ENCODE data around the gene LEFTY1. TPM values are rescaled to one million over a fixed set of nuclear protein-coding genes. Genes with fewer than 3 reads are reported as not detected.

The LEFTY1 gene
- total RNA-seq, 1 donor from 2014 or later, result 0.99 TPM

DNA sequence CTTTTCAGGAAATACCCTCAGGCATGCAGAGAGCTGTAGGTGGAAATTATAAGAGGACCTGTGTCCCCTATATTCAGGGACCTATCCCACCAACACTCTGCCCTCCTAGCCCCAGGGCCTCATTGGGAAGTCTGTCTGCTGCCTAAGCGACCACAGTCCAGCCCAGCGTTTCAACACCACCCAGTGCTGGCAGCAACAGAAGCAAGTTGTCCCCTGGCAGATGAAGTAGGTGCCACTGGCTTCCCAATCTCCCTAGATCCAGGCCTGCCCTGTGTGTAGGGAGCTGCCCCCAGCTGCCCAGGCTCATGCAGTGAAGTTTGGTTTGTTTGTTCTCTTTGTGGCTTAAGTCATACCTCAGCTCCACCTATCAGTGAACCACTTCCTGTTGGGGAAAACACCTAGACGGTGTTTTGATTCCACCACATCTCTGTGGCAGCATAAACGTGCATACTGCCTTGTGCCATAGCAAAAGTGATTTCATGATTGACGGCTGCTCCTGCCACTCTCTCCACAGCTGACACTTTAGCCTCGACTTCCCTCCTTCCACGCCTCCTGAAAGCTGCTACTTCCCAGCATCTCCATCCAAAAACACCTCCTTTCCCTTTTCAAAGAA is 8.1 kb upstream of the LEFTY1 start:
- H3K4me3 Mint-ChIP-seq (ENCODE audit: unreplicated experiment), result no peak overlapping the region
- no peak for DNase-seq (ENCODE audit: low spot score)
- H3K9me3 Mint-ChIP-seq (ENCODE audit: low read depth), result no peaks in the 10 kb centered on the region

DNA sequence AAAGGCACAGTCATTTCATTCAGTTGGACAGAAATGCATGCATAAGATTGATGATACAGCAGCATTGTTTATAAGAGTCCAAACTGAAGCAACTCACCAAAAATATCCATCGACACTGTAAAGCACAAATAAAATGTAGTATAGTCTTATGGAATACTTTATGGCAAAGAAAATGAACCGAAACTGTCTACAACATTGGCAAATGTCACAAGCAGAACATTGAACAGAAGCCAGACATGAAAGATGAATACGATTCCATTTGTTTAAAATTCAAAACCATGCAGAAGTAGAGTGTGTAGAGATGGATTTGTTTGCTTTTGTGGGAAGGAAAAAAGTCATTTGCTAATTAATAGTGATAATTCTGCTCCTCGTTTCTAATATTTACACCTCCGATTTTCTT is 7.5 kb upstream of the LEFTY1 start:
- Mint-ChIP-seq H3K4me3 (ENCODE audit: unreplicated experiment) (no peak overlapping the region), H3K27ac (ENCODE audit: unreplicated experiment) (no peak overlapping the region)

More for the DNA sequence above, 8.1 kb upstream of the LEFTY1 start:
- TF ChIP-seq, protein P1, sequence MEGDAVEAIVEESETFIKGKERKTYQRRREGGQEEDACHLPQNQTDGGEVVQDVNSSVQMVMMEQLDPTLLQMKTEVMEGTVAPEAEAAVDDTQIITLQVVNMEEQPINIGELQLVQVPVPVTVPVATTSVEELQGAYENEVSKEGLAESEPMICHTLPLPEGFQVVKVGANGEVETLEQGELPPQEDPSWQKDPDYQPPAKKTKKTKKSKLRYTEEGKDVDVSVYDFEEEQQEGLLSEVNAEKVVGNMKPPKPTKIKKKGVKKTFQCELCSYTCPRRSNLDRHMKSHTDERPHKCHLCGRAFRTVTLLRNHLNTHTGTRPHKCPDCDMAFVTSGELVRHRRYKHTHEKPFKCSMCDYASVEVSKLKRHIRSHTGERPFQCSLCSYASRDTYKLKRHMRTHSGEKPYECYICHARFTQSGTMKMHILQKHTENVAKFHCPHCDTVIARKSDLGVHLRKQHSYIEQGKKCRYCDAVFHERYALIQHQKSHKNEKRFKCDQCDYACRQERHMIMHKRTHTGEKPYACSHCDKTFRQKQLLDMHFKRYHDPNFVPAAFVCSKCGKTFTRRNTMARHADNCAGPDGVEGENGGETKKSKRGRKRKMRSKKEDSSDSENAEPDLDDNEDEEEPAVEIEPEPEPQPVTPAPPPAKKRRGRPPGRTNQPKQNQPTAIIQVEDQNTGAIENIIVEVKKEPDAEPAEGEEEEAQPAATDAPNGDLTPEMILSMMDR (IDR thresholded peaks at IDR 0.05), result no peak
- Mint-ChIP-seq H3K27ac (ENCODE audit: unreplicated experiment) (no peak overlapping the region), H3K36me3 (ENCODE audit: low read depth) (no peaks in the 10 kb centered on the region), H3K27me3 (ENCODE audit: low read depth) (no peaks in the 10 kb centered on the region), H3K4me1 (ENCODE audit: low read depth) (no peaks in the 10 kb centered on the region)

DNA sequence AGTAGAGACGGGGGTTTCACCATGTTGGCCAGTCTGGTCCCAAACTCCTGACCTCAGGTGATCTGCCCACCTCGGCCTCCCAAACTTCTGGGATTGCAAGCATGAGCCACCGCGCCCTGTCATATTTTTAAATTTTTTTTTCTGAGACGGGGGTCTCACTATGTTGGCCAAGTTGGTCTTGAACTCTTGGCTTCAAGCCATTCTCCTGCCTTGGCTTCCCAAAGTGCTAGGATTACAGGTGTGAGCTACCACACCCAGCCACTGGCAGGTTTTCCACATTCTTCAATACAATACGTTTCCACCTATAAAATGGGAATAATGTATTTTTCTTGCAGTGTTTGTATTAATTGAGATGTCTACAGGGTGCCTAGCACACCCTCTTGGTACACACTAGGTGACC is 3.4 kb upstream of the LEFTY1 start:
- no peak for DNase-seq (ENCODE audit: low spot score)
- Mint-ChIP-seq H3K9me3 (ENCODE audit: low read depth) (no peaks in the 10 kb centered on the region), H3K4me1 (ENCODE audit: low read depth) (no peaks in the 10 kb centered on the region), H3K4me3 (ENCODE audit: unreplicated experiment) (no peak overlapping the region), H3K27me3 (ENCODE audit: low read depth) (no peaks in the 10 kb centered on the region), H3K36me3 (ENCODE audit: low read depth) (no peaks in the 10 kb centered on the region), H3K27ac (ENCODE audit: unreplicated experiment) (no peak overlapping the region)
- TF ChIP-seq, protein P1 (IDR thresholded peaks at IDR 0.05), result no peak

More for the DNA sequence above, 7.5 kb upstream of the LEFTY1 start:
- H3K4me1 Mint-ChIP-seq (ENCODE audit: low read depth), result no peaks in the 10 kb centered on the region
- no peaks in the 10 kb centered on the region for H3K27me3 Mint-ChIP-seq (ENCODE audit: low read depth)
- H3K36me3 Mint-ChIP-seq (ENCODE audit: low read depth), result no peaks in the 10 kb centered on the region
- TF ChIP-seq, protein P1 (IDR thresholded peaks at IDR 0.05), result no peak
- no peaks in the 10 kb centered on the region for H3K9me3 Mint-ChIP-seq (ENCODE audit: low read depth)
- no peak for DNase-seq (ENCODE audit: low spot score)

DNA sequence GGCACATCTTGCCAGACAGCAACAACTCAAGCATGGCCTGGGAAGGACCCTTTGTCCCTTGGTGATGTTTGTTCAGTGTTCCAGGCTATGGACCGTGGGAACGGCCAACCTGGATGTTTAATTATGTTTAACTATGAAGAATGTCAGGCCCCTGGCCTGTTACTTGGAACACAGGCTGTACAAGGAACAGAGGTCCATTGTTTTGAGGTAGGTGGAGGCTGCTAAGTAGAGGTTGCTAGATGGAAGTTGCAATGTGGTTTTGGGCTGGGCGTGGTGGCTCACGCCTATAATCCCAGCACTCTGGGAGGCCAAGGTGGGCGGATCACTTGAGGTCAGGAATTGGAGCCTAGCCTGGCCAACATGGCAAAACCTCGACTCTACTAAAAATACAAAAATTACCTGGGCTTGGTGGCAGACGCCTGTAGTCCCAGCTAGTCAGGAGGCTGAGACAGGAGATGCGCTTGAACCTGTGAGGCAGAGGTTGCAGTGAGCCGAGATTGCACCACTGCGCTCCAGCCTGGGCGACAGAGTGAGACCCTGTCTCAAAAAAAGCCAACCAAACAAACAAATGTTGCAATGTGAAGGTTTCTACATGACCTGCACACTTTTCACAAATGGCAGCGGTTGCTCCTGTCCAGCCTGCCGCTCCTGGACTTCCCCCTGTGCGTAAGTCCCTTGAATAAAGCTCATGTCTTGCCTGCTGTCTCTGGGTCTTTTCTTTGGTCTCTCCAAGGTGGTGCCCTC is 2.5 kb upstream of the LEFTY1 start:
- no peaks in the 10 kb centered on the region for H3K36me3 Mint-ChIP-seq (ENCODE audit: low read depth)
- no peaks in the 10 kb centered on the region for H3K27me3 Mint-ChIP-seq (ENCODE audit: low read depth)
- H3K9me3 Mint-ChIP-seq (ENCODE audit: low read depth), result no peaks in the 10 kb centered on the region
- H3K4me1 Mint-ChIP-seq (ENCODE audit: low read depth), result no peaks in the 10 kb centered on the region
- no peak for DNase-seq (ENCODE audit: low spot score)
- no peak overlapping the region for H3K4me3 Mint-ChIP-seq (ENCODE audit: unreplicated experiment)
- TF ChIP-seq, protein P1 (IDR thresholded peaks at IDR 0.05), result no peak
- H3K27ac Mint-ChIP-seq (ENCODE audit: unreplicated experiment), result no peak overlapping the region

DNA sequence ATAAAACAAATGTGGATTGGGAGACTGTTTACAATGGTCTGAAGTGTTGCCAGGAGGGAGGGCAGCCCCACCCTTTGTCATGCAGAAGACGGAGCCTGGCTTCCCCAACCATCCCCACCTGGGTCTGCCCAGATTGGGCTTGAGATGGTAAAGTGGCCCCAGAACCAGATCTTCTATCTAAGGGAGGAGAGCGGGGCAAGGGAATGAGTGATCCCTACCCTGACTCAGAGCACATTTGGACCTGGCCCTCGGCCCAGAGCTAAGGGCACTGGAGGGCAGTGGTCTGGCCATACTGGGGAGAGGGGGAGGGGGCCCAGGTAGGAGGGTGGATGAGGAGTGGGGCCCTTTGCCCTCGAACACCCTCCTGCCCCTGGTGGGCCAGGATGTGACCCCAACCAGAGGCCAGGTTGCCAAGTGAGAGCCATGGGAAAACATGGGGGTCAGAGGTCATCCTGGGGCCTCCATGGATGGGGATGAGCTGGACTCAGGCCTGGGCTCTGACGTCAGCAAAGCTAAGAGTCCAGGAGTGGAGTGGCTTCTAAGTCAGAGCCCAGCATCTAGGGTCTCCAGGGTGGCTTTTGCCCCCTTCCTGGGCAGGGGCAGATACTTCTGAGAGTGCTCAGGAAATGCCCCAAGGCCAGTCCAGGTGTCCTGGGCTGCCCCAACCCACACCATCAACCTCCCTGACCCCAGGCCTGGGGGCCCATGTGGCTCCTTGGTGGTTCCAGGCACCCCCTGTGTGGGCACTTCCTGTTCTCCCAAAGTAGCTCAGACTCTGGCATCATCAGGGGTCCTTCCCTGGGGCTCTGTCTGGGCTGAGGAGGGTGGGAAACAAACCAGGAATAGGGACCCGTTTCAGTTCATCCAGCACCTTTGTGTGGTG is 1.6 kb upstream of the LEFTY1 start:
- H3K4me3 Mint-ChIP-seq (ENCODE audit: unreplicated experiment), result no peak overlapping the region
- H3K27me3 Mint-ChIP-seq (ENCODE audit: low read depth), result no peaks in the 10 kb centered on the region
- DNase-seq (ENCODE audit: low spot score), result no peak
- H3K4me1 Mint-ChIP-seq (ENCODE audit: low read depth), result no peaks in the 10 kb centered on the region
- no peak overlapping the region for H3K27ac Mint-ChIP-seq (ENCODE audit: unreplicated experiment)
- no peaks in the 10 kb centered on the region for H3K9me3 Mint-ChIP-seq (ENCODE audit: low read depth)
- TF ChIP-seq, protein P1 (IDR thresholded peaks at IDR 0.05), result no peak
- no peaks in the 10 kb centered on the region for H3K36me3 Mint-ChIP-seq (ENCODE audit: low read depth)

Data from chondrocyte (in vitro differentiated cells).